Vagina (tissue), 2 donors: ENCODE results near the gene PPP2R2C.

ENCODE experiments used
- POLR2A ChIP-seq, 2 donors: fragments of 450-650 bp; IDR thresholded peaks; one replicate each; pipeline ENCODE4 v1.6.1; 2017; ENCODE audit warnings: antibody characterized with exemption in 2 of 2, mild to moderate bottlenecking in 2 of 2, moderate library complexity in 2 of 2
- POLR2AphosphoS5 ChIP-seq, 2 donors: sonication (generic); formaldehyde crosslinking; IDR thresholded peaks; one replicate each; pipeline ENCODE4 v1.9.0; 2017; ENCODE audit warnings: antibody characterized with exemption in 2 of 2, mild to moderate bottlenecking in 2 of 2, low read depth in 1 of 2; ENCODE audit not compliant: insufficient read depth in 1 of 2
- TF ChIP-seq, protein P1 (sequence below), 3 experiments: fragments of 450-650 bp in 2 of 3; fragments of 200-600 bp in 1 of 3; sonication (generic) in 1 of 3; IDR thresholded peaks; one replicate each; pipeline ENCODE4 v1.5.1; 2017 to 2019; ENCODE audit warnings: antibody characterized with exemption in 3 of 3, mild to moderate bottlenecking in 2 of 3, moderate library complexity in 2 of 3

GRCh38 chr4:6463311-6464289 lies 8.8 kb downstream of the PPP2R2C start:
- TF ChIP-seq, protein P1, sequence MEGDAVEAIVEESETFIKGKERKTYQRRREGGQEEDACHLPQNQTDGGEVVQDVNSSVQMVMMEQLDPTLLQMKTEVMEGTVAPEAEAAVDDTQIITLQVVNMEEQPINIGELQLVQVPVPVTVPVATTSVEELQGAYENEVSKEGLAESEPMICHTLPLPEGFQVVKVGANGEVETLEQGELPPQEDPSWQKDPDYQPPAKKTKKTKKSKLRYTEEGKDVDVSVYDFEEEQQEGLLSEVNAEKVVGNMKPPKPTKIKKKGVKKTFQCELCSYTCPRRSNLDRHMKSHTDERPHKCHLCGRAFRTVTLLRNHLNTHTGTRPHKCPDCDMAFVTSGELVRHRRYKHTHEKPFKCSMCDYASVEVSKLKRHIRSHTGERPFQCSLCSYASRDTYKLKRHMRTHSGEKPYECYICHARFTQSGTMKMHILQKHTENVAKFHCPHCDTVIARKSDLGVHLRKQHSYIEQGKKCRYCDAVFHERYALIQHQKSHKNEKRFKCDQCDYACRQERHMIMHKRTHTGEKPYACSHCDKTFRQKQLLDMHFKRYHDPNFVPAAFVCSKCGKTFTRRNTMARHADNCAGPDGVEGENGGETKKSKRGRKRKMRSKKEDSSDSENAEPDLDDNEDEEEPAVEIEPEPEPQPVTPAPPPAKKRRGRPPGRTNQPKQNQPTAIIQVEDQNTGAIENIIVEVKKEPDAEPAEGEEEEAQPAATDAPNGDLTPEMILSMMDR (IDR thresholded peaks at IDR 0.05), result no peak
- TF ChIP-seq POLR2AphosphoS5 (IDR thresholded peaks at IDR 0.05; ENCODE audit: insufficient read depth in 1 of 2, low read depth in 1 of 2) (no peak), POLR2A (IDR thresholded peaks at IDR 0.05) (no peak)
